K562 (cell line): ENCODE results near the gene LY6G6C. TPM values are rescaled to one million over a fixed set of nuclear protein-coding genes. Genes with fewer than 3 reads are reported as not detected.

Experiments used
- ARID1B ChIP-seq: fragments of 450-650 bp; IDR thresholded peaks from 2 replicates; pipeline ENCODE4 v1.6.1; 2016; ENCODE audit warnings: antibody characterized with exemption, mild to moderate bottlenecking, inconsistent platforms
- CHD2 ChIP-seq: IDR thresholded peaks from 2 replicates; pipeline ENCODE4 v1.6.1; 2011; ENCODE audit warnings: low read depth, low read length
- CUX1 ChIP-seq: fragments of 200-800 bp; sonication (Bioruptor generic); IDR thresholded peaks from 2 replicates; pipeline ENCODE4 v1.6.1; 2016; ENCODE audit warnings: missing genetic modification characterization, missing compliant biosample characterization
- IRF1 ChIP-seq: sonication (generic); formaldehyde crosslinking; IDR thresholded peaks from 2 replicates; pipeline ENCODE4 v1.8.0; 2022; ENCODE audit warnings: missing genetic modification reagents, mild to moderate bottlenecking, borderline replicate concordance
- KAT2B ChIP-seq: IDR thresholded peaks from one replicate; pipeline ENCODE4 v1.6.1; 2012; ENCODE audit warnings: low read depth, mild to moderate bottlenecking, control low read depth, inconsistent platforms, low read length, moderate library complexity
- KLF6 ChIP-seq: fragments of 250-450 bp; sonication (Bioruptor Pico); IDR thresholded peaks from 2 replicates; pipeline ENCODE4 v1.4.0; 2020; ENCODE audit warnings: mild to moderate bottlenecking, moderate library complexity, borderline replicate concordance
- NELFE ChIP-seq: IDR thresholded peaks from 2 replicates; pipeline ENCODE4 v1.6.1; 2011; ENCODE audit warnings: mild to moderate bottlenecking; ENCODE audit not compliant: insufficient read depth, insufficient read length
- POLR2H ChIP-seq: IDR thresholded peaks from 2 replicates; pipeline ENCODE4 v1.6.1; 2016; ENCODE audit warnings: missing genetic modification characterization, low read depth, mild to moderate bottlenecking, control low read depth, missing compliant biosample characterization, moderate library complexity
- RAD21 ChIP-seq, 2 experiments: fragments of 250-450 bp in 1 of 2; fragments of 450-650 bp in 1 of 2; sonication (Bioruptor Pico) in 1 of 2; formaldehyde crosslinking in 1 of 2; IDR thresholded peaks in 1 of 2; conservative IDR thresholded peaks in 1 of 2; 2 replicates each; pipeline versions ENCODE4 v1.4.0 to v1.8.0; 2020 to 2022; ENCODE audit warnings: mild to moderate bottlenecking in 2 of 2, moderate library complexity in 1 of 2
- ZNF217 ChIP-seq: sonication (generic); formaldehyde crosslinking; IDR thresholded peaks from 2 replicates; pipeline ENCODE4 v1.8.0; 2022; ENCODE audit warnings: mild to moderate bottlenecking, missing genetic modification reagents
- ZNF253 ChIP-seq: fragments of 250-450 bp; sonication (Bioruptor Pico); conservative IDR thresholded peaks from 2 replicates; pipeline ENCODE4 v1.6.1; 2021; ENCODE audit warnings: mild to moderate bottlenecking
- ZNF277 ChIP-seq: fragments of 250-450 bp; sonication (Bioruptor Pico); IDR thresholded peaks from 2 replicates; pipeline ENCODE4 v1.8.0; 2022; ENCODE audit warnings: inconsistent platforms, mild to moderate bottlenecking, moderate library complexity, borderline replicate concordance
- ZNF436 ChIP-seq: fragments of 250-450, 450-650 bp; sonication (Bioruptor Pico); formaldehyde crosslinking; IDR thresholded peaks from 2 replicates; pipeline ENCODE4 v1.7.0; 2020; ENCODE audit warnings: mild to moderate bottlenecking
- ZNF740 ChIP-seq, 3 experiments: fragments of 200-800 bp in 1 of 3; sonication (Bioruptor generic) in 1 of 3; sonication (generic) in 1 of 3; formaldehyde crosslinking in 1 of 3; IDR thresholded peaks; 2 replicates each; pipeline versions ENCODE4 v1.6.1 to v1.8.0; 2016 to 2022; ENCODE audit warnings: mild to moderate bottlenecking in 2 of 3, missing compliant biosample characterization in 2 of 3, missing genetic modification characterization in 2 of 3, missing genetic modification reagents in 1 of 3
- ZNF766 ChIP-seq: fragments of 200-800 bp; sonication (Bioruptor generic); conservative IDR thresholded peaks from 2 replicates; pipeline ENCODE4 v1.6.1; 2016; ENCODE audit warnings: missing genetic modification characterization, missing compliant biosample characterization
- ZNF778 ChIP-seq: fragments of 450-650 bp; formaldehyde crosslinking; IDR thresholded peaks from 2 replicates; pipeline ENCODE4 v1.4.0; 2020; ENCODE audit warnings: mild to moderate bottlenecking, moderate library complexity
- polyA plus RNA-seq, 8 experiments: library from polyadenylated mRNA; depleted of rRNA in 4 of 8; stranded (reverse) in 5 of 8; unstranded in 3 of 8; fragments of >200 nt; fragmentation: Nextera tagmentation in 2 of 8; fragmentation: Illumina TruSeq in 1 of 8; extraction: Ambion mirVana in 2 of 8; extraction: Trizol in 1 of 8; gene quantifications; 2 replicates each; pipeline versions ENCODE4 v1.2.1 to v1.2.3, GENCODE V29; 2011 to 2014; ENCODE audit warnings: inconsistent platforms in 1 of 8, missing spikeins in 1 of 8
- total RNA-seq, 7 experiments: library from RNA; depleted of rRNA in 6 of 7; stranded (reverse); fragments of >200 nt in 6 of 7; fragmentation: Illumina TruSeq in 2 of 7; extraction: Trizol in 2 of 7; gene quantifications; 2 replicates each; pipeline versions ENCODE4 v1.2.1 to v1.2.3, GENCODE V29; 2011 to 2021; ENCODE audit warnings: low replicate concordance in 1 of 7

Gene LY6G6C
- total and polyA plus RNA-seq, 9 of the 15 experiments (the other 6 are each of a cell fraction or from before 2014, with no cell fraction given): 0.06 to 0.20 TPM; not detected in 7

- TF ChIP-seq ZNF740 (CRISPR knock-in tag; IDR thresholded peaks at IDR 0.05) (0 out of 2 replicates have a peak, but pooled peaks have one; percentile 67), ZNF740 (tag; IDR thresholded peaks at IDR 0.05) (no peak), CHD2 (0 out of 2 replicates have a peak, but pooled peaks have one; percentile 5), ARID1B (no peak), ZNF253 (CRISPR knock-in tag) (no peak), ZNF436 (CRISPR knock-in tag) (no peak), KAT2B (no peak), IRF1 (CRISPR knock-in tag) (no peak), NELFE (no peak), POLR2H (tag) (no peak), ZNF766 (no peak), KLF6 (CRISPR knock-in tag) (0 out of 2 replicates have a peak, but pooled peaks have one; percentile 2), ZNF778 (CRISPR knock-in tag) (no peak), RAD21 (CRISPR knock-in tag; conservative IDR thresholded peaks at IDR 0.05 in 1 of 2, IDR thresholded peaks at IDR 0.05 in 1 of 2) (no peak; a peak in 1 of 4 replicates), CUX1 (CRISPR knock-in tag) (no peak), ZNF217 (CRISPR knock-in tag) (no peak), ZNF277 (CRISPR knock-in tag) (no peak)
Observed at GRCh38 chr6:31727717-31728671, 6.4 kb upstream of the LY6G6C start (continued).
